Loucy (cell line): Measurements from ENCODE around the gene APOL5.

Experiments used
- H2AFZ ChIP-seq: fragments of 200-600 bp; sonication (generic); 2 replicates; pipeline ENCODE4 v1.6.0; 2016; ENCODE audit warnings: antibody characterized with exemption, mild to moderate bottlenecking, low read length, moderate library complexity
- H3F3A ChIP-seq: fragments of 200-600 bp; 2 replicates; pipeline ENCODE4 v1.6.0; 2016; ENCODE audit warnings: antibody characterized with exemption, low read depth, mild to moderate bottlenecking
- H3K27me3 ChIP-seq: fragments of 200-600 bp; sonication (generic); 2 replicates; pipeline ENCODE4 v1.6.1; 2014; ENCODE audit warnings: low read length, mild to moderate bottlenecking; ENCODE audit not compliant: insufficient read depth, poor library complexity, severe bottlenecking
- H3K36me3 ChIP-seq: fragments of 200-600 bp; sonication (generic); 2 replicates; pipeline ENCODE4 v1.6.1; 2016; ENCODE audit warnings: low read length; ENCODE audit not compliant: insufficient read depth
- H3K4me1 ChIP-seq: fragments of 200-600 bp; sonication (generic); 2 replicates; pipeline ENCODE4 v1.5.1; 2014; ENCODE audit warnings: low read length, mild to moderate bottlenecking; ENCODE audit not compliant: insufficient read depth, poor library complexity, severe bottlenecking
- H3K4me2 ChIP-seq: fragments of 200-600 bp; sonication (generic); 2 replicates; pipeline ENCODE4 v1.6.0; 2014; ENCODE audit warnings: antibody characterized with exemption, low read length, low read depth, mild to moderate bottlenecking; ENCODE audit not compliant: poor library complexity, severe bottlenecking
- H3K4me3 ChIP-seq: fragments of 200-600 bp; sonication (generic); 2 replicates; pipeline ENCODE4 v1.5.1; 2014; ENCODE audit warnings: low read length, mild to moderate bottlenecking, mixed read lengths; ENCODE audit not compliant: poor library complexity, severe bottlenecking
- H3K79me2 ChIP-seq: fragments of 200-600 bp; sonication (generic); 2 replicates; pipeline ENCODE4 v1.6.1; 2014; ENCODE audit warnings: low read length; ENCODE audit not compliant: insufficient read depth
- H3K9ac ChIP-seq: fragments of 200-600 bp; sonication (generic); 2 replicates; pipeline ENCODE4 v1.6.0; 2014; ENCODE audit warnings: mild to moderate bottlenecking, low read depth, low read length, moderate library complexity; ENCODE audit not compliant: poor library complexity, severe bottlenecking
- H3K9me2 ChIP-seq: fragments of 200-600 bp; sonication (generic); replicated peaks from 2 replicates; pipeline ENCODE4 v1.6.1; 2016; ENCODE audit warnings: low read depth, low read length, mixed read lengths
- H3K9me3 ChIP-seq: fragments of 200-600 bp; sonication (generic); 2 replicates; pipeline ENCODE4 v1.6.1; 2014; ENCODE audit warnings: mild to moderate bottlenecking, antibody characterized with exemption, low read length, low read depth; ENCODE audit not compliant: insufficient read depth
- H4K20me1 ChIP-seq: fragments of 200-600 bp; sonication (generic); 2 replicates; pipeline ENCODE4 v1.6.0; 2014; ENCODE audit warnings: antibody characterized with exemption, low read length, mild to moderate bottlenecking; ENCODE audit not compliant: insufficient read depth, poor library complexity, severe bottlenecking
- CTCF ChIP-seq: fragments of 200-600 bp; sonication (generic); conservative IDR thresholded peaks from 2 replicates; pipeline ENCODE4 v1.5.1; 2014; ENCODE audit warnings: mild to moderate bottlenecking, antibody characterized with exemption, low read length
- EZH2phosphoT487 ChIP-seq: fragments of 200-600 bp; IDR thresholded peaks from 2 replicates; pipeline ENCODE4 v1.6.1; 2018; ENCODE audit warnings: antibody characterized with exemption, mild to moderate bottlenecking, moderate library complexity, borderline replicate concordance

Gene APOL5

GRCh38 chr22:35688913-35689675 is 28.6 kb upstream of the APOL5 start:
- TF ChIP-seq EZH2phosphoT487 = no peak
- TF ChIP-seq CTCF = no peak
- Histone ChIP-seq H3K9me3 (no peaks in the 10 kb centered on the region), H3K9ac (no peak overlapping the region), H3K27me3 (no peaks in the 10 kb centered on the region), H3K79me2 (no peaks in the 10 kb centered on the region), H3F3A (no peaks in the 10 kb centered on the region), H3K4me1 (peaks cover 5% of the 10 kb centered on the region), H2AFZ (no peak overlapping the region), H3K36me3 (no peaks in the 10 kb centered on the region), H3K4me3 (no peak overlapping the region), H3K4me2 (no peak overlapping the region), H3K9me2 (no peaks in the 10 kb centered on the region), H4K20me1 (no peaks in the 10 kb centered on the region)

DNA sequence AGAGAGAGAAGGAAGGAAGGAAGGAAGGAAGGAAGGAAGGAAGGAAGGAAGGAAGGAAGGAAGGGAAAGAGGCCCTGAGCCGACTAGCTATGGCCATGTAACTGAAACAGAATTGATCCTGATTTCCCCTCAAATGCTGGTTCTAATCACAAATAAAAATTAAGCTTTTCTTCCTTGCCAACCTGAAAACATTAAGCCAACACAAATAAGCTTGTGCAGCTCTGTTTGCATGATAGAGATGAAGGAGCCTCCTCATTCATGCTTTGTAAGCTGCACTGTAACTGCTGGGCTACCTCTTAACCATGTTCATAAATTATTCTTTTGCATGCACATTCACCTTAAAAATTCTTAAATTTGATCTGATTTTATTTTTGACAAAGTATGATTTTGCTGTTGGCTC is 27.7 kb upstream of the APOL5 start:
- Histone ChIP-seq H3K4me3 (no peak overlapping the region), H3K4me1 (peaks cover 5% of the 10 kb centered on the region), H3K79me2 (no peaks in the 10 kb centered on the region), H3F3A (no peaks in the 10 kb centered on the region), H4K20me1 (no peaks in the 10 kb centered on the region), H3K9ac (no peak overlapping the region), H3K9me2 (no peaks in the 10 kb centered on the region), H3K27me3 (no peaks in the 10 kb centered on the region), H3K36me3 (no peaks in the 10 kb centered on the region), H3K4me2 (no peak overlapping the region), H2AFZ (no peak overlapping the region), H3K9me3 (no peaks in the 10 kb centered on the region)
- TF ChIP-seq CTCF = no peak
- TF ChIP-seq EZH2phosphoT487 = no peak

GRCh38 chr22:35695202-35695601 is 22.5 kb upstream of the APOL5 start:
- Histone ChIP-seq H3K27me3 (no peaks in the 10 kb centered on the region), H3K9ac (no peak overlapping the region), H3K9me2 (no peaks in the 10 kb centered on the region), H3F3A (no peaks in the 10 kb centered on the region), H2AFZ (no peak overlapping the region), H3K4me1 (no peaks in the 10 kb centered on the region), H4K20me1 (no peaks in the 10 kb centered on the region), H3K79me2 (no peaks in the 10 kb centered on the region), H3K4me3 (no peak overlapping the region), H3K36me3 (no peaks in the 10 kb centered on the region), H3K9me3 (no peaks in the 10 kb centered on the region), H3K4me2 (no peak overlapping the region)
- TF ChIP-seq CTCF = no peak
- TF ChIP-seq EZH2phosphoT487 = no peak
